ENCODE data around the gene TBX15.

DNA sequence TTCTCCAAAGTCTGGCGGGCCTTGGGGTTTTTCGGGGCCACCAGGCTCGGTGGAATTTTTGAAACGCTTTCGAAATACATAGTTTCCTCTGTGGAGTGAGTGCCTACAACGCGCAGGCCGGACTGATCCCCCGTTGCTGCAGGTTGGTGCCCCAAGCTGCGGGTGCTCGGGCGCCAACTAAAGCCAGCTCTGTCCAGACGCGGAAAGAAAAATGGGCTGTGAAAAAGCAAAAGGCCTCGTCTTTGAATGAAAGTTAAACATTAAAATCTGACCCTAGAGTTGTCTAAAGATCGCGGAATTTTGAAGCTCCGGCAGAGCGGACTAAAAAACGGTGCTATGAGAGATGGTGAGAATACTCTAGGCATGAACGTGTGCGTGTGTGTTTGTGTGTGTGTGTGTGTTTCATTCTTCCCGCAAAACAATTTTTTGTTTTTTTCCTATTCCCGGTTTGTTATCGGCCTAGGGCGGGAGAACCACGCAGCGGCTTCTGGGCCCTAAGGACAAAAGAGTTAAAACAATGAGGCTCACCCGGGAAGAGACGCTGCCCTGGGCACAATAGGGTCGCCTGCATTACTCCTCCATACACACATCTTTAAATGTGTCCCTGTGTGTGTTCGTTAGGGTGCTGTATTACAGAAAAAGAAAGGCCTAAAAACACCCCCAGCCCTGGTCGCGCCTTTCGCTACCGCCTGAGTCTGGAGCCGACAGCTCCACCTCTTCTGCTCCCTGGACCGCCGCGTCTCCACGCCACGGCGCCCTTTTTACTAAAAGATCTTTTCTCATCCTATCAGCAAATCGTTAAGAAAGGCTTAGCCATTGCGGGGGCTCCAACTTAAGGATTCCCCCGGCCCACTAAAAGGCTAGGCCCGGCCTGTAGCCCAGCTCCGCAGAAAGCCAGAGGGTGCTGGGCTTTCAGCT, 3.2 kb downstream of the TBX15 start:
- TF ChIP-seq, protein P1, sequence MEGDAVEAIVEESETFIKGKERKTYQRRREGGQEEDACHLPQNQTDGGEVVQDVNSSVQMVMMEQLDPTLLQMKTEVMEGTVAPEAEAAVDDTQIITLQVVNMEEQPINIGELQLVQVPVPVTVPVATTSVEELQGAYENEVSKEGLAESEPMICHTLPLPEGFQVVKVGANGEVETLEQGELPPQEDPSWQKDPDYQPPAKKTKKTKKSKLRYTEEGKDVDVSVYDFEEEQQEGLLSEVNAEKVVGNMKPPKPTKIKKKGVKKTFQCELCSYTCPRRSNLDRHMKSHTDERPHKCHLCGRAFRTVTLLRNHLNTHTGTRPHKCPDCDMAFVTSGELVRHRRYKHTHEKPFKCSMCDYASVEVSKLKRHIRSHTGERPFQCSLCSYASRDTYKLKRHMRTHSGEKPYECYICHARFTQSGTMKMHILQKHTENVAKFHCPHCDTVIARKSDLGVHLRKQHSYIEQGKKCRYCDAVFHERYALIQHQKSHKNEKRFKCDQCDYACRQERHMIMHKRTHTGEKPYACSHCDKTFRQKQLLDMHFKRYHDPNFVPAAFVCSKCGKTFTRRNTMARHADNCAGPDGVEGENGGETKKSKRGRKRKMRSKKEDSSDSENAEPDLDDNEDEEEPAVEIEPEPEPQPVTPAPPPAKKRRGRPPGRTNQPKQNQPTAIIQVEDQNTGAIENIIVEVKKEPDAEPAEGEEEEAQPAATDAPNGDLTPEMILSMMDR (IDR thresholded peaks at IDR 0.05) = no peak
- no peak for TF ChIP-seq POLR2A (IDR thresholded peaks at IDR 0.05)
